Panc1 (cell line): ENCODE results near the gene TBC1D9B. TPM values are rescaled to one million over a fixed set of nuclear protein-coding genes. Genes with fewer than 3 reads are reported as not detected.

Experiments used
- ATAC-seq: fragments of 200-7000 bp; cut with Tn5 transposase; 2 replicates; pipeline ENCODE4 v1.9.1; 2020; ENCODE audit warnings: mild to moderate bottlenecking, moderate library complexity
- BruUV-seq: library from RNA; stranded (reverse); fragments of 400-500 nt; replicated peaks from 2 replicates; lab custom pipeline; 2021; lab: Mats Ljungman, UMichigan
- CTCF ChIA-PET: fragments of 300-600 bp; sonication (Branson Sonifier 250); formaldehyde crosslinking; loops from one replicate; lab custom pipeline; 2022; ENCODE audit warnings: antibody characterized with exemption; lab: Charles Lee
- POLR2A ChIA-PET: fragments of 300-600 bp; sonication (Branson Sonifier 250); formaldehyde crosslinking; loops from one replicate; lab custom pipeline; 2022; ENCODE audit warnings: antibody characterized with exemption; lab: Charles Lee
- DNase-seq: peaks from one replicate; pipeline ENCODE4 v3.0.0-alpha.2; 2010; ENCODE audit warnings: low read depth, low spot score
- H3K27ac ChIP-seq: 2 replicates; pipeline ENCODE4 v1.5.1; 2011; ENCODE audit warnings: mild to moderate bottlenecking, low read length, inconsistent platforms
- H3K27me3 ChIP-seq: fragments of 200-500 bp; sonication (Bioruptor generic); 2 replicates; pipeline ENCODE4 v1.6.0; 2014; ENCODE audit warnings: low read length, inconsistent platforms; ENCODE audit not compliant: control insufficient read depth, insufficient read depth
- H3K36me3 ChIP-seq: fragments of 200-500 bp; sonication (Bioruptor generic); 2 replicates; pipeline ENCODE4 v1.5.1; 2014; ENCODE audit warnings: inconsistent platforms, mild to moderate bottlenecking, low read length, moderate library complexity; ENCODE audit not compliant: control insufficient read depth, insufficient read depth
- H3K4me1 ChIP-seq: 2 replicates; pipeline ENCODE4 v1.5.1; 2011; ENCODE audit warnings: inconsistent platforms, mild to moderate bottlenecking, low read length, moderate library complexity; ENCODE audit not compliant: control insufficient read depth, insufficient read depth
- H3K4me3 ChIP-seq, 2 experiments: 2 replicates each; pipeline ENCODE4 v1.5.1; 2011 to 2012; ENCODE audit warnings: low read depth in 2 of 2, low read length in 2 of 2, mild to moderate bottlenecking in 2 of 2, inconsistent platforms in 1 of 2, moderate library complexity in 1 of 2
- H3K9me3 ChIP-seq: fragments of 200-500 bp; sonication (Bioruptor generic); 2 replicates; pipeline ENCODE4 v1.5.1; 2014; ENCODE audit warnings: low read depth, mild to moderate bottlenecking, inconsistent platforms, low read length, moderate library complexity; ENCODE audit not compliant: control insufficient read depth, insufficient read depth
- POLR2AphosphoS5 ChIP-seq: IDR thresholded peaks from 2 replicates; pipeline ENCODE4 v1.6.1; 2012; ENCODE audit warnings: mild to moderate bottlenecking, low read depth, low read length, moderate library complexity
- SIN3A ChIP-seq: IDR thresholded peaks from 2 replicates; pipeline ENCODE4 v1.6.1; 2012; ENCODE audit warnings: low read depth, mild to moderate bottlenecking, low read length, moderate library complexity, borderline replicate concordance; ENCODE audit not compliant: insufficient read depth
- TCF7L2 ChIP-seq: IDR thresholded peaks from 2 replicates; pipeline ENCODE4 v1.6.1; 2011; ENCODE audit warnings: mild to moderate bottlenecking, low read depth, low read length, inconsistent platforms
- in situ Hi-C: cut with HindIII; loops from 2 replicates; pipeline ENCODE4 v1.10.0; 2016; ENCODE audit warnings: low sequenced_read_pairs, low pct_unique_long_range_greater_than_20kb
- intact Hi-C: fragments of 100-400 bp; cut with micrococcal nuclease; formaldehyde crosslinking; loops from one replicate; pipeline ENCODE4 v1.10.0; 2022; ENCODE audit not compliant: unreplicated experiment
- total RNA-seq: library from RNA; stranded (reverse); gene quantifications from one replicate; pipeline ENCODE4 v1.2.1, GENCODE V29; 2021; ENCODE audit not compliant: unreplicated experiment
- TF ChIP-seq, protein P1 (sequence below), 2 experiments: IDR thresholded peaks; 2 replicates each; pipeline ENCODE4 v1.6.1; 2011 to 2012; ENCODE audit warnings: low read depth in 2 of 2, control low read depth in 1 of 2, low read length in 1 of 2, mild to moderate bottlenecking in 1 of 2, moderate library complexity in 1 of 2; ENCODE audit not compliant: insufficient read depth in 1 of 2
- TF ChIP-seq, protein P2 (sequence below): fragments of 450-650 bp; IDR thresholded peaks from 2 replicates; pipeline ENCODE4 v1.5.1; 2017; ENCODE audit warnings: mild to moderate bottlenecking

TBC1D9B gene
- total RNA-seq, 1 experiment from 2014 or later: 131 TPM

DNA sequence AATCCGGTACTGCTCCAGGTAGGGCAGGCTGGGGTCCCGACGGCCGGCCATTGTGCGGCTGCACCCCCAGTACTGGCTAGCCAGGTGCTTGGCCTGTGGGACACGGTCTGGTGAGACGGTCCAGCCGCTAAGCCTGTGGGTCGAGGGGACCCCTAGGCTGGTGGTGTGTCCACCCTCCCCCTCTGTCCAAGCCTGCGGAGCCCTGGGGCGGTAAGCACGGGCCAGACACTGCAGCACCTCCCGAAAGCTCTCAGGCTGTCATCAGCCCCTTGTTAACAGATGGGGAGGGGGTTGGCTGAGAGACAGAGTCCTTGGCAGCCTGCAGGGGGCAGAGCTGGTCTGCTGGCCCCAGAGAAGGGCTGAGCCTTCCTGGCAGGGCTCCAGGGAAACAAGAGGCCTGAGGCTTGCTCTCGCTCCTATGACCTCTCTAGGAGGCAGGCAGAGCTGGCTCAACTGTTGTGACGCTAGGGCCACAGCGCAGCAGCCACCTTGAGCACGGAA, 37.2 kb downstream of the TBC1D9B start:
- Histone ChIP-seq H3K36me3 (peaks cover 8% of the 10 kb centered on the region; the same call in 1 of the 2 replicates), H3K27me3 (no peaks in the 10 kb centered on the region), H3K4me1 (no peaks in the 10 kb centered on the region), H3K27ac (no peak overlapping the region), H3K9me3 (no peaks in the 10 kb centered on the region), H3K4me3 (no peak overlapping the region)
- POLR2A ChIA-PET: no interaction called here
- CTCF ChIA-PET: no interaction called here
- intact Hi-C loops (no loop called here), in situ Hi-C loops (no loop called here)
- no TSS peak for BruUV-seq
- TF ChIP-seq POLR2AphosphoS5: no peak
- TF ChIP-seq, protein P1, sequence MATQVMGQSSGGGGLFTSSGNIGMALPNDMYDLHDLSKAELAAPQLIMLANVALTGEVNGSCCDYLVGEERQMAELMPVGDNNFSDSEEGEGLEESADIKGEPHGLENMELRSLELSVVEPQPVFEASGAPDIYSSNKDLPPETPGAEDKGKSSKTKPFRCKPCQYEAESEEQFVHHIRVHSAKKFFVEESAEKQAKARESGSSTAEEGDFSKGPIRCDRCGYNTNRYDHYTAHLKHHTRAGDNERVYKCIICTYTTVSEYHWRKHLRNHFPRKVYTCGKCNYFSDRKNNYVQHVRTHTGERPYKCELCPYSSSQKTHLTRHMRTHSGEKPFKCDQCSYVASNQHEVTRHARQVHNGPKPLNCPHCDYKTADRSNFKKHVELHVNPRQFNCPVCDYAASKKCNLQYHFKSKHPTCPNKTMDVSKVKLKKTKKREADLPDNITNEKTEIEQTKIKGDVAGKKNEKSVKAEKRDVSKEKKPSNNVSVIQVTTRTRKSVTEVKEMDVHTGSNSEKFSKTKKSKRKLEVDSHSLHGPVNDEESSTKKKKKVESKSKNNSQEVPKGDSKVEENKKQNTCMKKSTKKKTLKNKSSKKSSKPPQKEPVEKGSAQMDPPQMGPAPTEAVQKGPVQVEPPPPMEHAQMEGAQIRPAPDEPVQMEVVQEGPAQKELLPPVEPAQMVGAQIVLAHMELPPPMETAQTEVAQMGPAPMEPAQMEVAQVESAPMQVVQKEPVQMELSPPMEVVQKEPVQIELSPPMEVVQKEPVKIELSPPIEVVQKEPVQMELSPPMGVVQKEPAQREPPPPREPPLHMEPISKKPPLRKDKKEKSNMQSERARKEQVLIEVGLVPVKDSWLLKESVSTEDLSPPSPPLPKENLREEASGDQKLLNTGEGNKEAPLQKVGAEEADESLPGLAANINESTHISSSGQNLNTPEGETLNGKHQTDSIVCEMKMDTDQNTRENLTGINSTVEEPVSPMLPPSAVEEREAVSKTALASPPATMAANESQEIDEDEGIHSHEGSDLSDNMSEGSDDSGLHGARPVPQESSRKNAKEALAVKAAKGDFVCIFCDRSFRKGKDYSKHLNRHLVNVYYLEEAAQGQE (IDR thresholded peaks at IDR 0.05; ENCODE audit: insufficient read depth in 1 of 2, low read depth in 2 of 2, low read length in 1 of 2): no peak
- TF ChIP-seq, protein P2, sequence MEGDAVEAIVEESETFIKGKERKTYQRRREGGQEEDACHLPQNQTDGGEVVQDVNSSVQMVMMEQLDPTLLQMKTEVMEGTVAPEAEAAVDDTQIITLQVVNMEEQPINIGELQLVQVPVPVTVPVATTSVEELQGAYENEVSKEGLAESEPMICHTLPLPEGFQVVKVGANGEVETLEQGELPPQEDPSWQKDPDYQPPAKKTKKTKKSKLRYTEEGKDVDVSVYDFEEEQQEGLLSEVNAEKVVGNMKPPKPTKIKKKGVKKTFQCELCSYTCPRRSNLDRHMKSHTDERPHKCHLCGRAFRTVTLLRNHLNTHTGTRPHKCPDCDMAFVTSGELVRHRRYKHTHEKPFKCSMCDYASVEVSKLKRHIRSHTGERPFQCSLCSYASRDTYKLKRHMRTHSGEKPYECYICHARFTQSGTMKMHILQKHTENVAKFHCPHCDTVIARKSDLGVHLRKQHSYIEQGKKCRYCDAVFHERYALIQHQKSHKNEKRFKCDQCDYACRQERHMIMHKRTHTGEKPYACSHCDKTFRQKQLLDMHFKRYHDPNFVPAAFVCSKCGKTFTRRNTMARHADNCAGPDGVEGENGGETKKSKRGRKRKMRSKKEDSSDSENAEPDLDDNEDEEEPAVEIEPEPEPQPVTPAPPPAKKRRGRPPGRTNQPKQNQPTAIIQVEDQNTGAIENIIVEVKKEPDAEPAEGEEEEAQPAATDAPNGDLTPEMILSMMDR: no peak; the same call in 1 of the 2 replicates
- TF ChIP-seq SIN3A: no peak
- TF ChIP-seq TCF7L2: no peak
- DNase-seq: no peak
- peak; percentile 50 for ATAC-seq

- Histone ChIP-seq H3K9me3 (no peaks in the 10 kb centered on the region), H3K4me1 (no peaks in the 10 kb centered on the region), H3K36me3 (peaks cover 6% of the 10 kb centered on the region; the same call in 1 of the 2 replicates), H3K27ac (no peak overlapping the region), H3K27me3 (no peaks in the 10 kb centered on the region), H3K4me3 (no peak overlapping the region)
- intact Hi-C loops (no loop called here), in situ Hi-C loops (no loop called here)
- POLR2A ChIA-PET: no interaction called here
- DNase-seq (no peak), ATAC-seq (no peak)
- CTCF ChIA-PET: no interaction called here
- BruUV-seq: no TSS peak
- TF ChIP-seq POLR2AphosphoS5 (no peak), TCF7L2 (no peak), SIN3A (no peak)
- TF ChIP-seq, protein P1 (IDR thresholded peaks at IDR 0.05; ENCODE audit: insufficient read depth in 1 of 2, low read depth in 2 of 2, low read length in 1 of 2): no peak
- TF ChIP-seq, protein P2: no peak
Measured at GRCh38 chr5:179869641-179870402, 37.9 kb downstream of the TBC1D9B start.
